ENCODE results near the gene ZNF791.

DNA sequence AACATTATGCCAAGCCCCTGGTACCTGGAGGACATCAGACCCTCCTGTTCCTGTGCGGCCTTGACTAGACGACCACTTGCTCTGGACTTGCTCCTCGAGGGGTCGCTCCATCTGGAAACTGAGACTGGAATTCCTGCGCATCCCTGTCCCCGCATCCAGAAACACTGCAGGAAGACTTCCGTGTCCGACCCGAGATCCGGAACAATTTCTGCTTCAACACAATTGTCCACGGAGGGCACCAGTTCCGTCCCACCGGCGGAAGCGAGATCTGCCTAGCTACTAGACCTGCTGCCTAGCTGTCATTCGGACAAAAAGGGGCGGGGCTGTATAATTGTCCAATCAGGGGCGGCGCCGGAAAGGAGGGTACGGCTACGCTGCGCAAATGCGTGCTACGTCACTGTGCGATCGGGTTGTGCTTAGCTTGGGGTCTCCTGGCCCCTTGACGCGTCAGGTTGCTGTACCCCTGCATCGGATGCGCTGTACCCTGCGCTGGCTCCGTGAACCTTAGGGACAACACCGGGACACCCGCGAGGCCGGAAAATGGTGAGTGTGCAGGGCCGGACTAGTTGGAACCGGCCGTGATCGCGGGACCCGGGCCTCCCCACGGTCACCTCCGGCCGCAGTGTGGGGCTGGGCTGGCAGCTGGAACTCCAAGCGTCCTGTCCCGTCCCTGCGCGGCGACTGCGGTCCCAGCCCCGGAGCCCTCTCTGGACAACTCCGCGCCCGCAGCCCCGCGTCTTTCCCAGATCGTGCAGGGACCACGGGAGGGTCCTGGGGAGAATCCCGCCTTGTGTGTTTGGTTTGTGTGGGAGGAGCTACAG lies at the start of gene ZNF791, which contains the start of gene ZNF490:
- TF ChIP-seq, protein P1, sequence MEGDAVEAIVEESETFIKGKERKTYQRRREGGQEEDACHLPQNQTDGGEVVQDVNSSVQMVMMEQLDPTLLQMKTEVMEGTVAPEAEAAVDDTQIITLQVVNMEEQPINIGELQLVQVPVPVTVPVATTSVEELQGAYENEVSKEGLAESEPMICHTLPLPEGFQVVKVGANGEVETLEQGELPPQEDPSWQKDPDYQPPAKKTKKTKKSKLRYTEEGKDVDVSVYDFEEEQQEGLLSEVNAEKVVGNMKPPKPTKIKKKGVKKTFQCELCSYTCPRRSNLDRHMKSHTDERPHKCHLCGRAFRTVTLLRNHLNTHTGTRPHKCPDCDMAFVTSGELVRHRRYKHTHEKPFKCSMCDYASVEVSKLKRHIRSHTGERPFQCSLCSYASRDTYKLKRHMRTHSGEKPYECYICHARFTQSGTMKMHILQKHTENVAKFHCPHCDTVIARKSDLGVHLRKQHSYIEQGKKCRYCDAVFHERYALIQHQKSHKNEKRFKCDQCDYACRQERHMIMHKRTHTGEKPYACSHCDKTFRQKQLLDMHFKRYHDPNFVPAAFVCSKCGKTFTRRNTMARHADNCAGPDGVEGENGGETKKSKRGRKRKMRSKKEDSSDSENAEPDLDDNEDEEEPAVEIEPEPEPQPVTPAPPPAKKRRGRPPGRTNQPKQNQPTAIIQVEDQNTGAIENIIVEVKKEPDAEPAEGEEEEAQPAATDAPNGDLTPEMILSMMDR (IDR thresholded peaks at IDR 0.05; ENCODE audit: low read depth, low read length, missing input control): no peak
- TF ChIP-seq TAF1 (conservative IDR thresholded peaks at IDR 0.05): peak; percentile 74
- TF ChIP-seq FOXA2 (IDR thresholded peaks at IDR 0.05): no peak
- TF ChIP-seq, protein P2, sequence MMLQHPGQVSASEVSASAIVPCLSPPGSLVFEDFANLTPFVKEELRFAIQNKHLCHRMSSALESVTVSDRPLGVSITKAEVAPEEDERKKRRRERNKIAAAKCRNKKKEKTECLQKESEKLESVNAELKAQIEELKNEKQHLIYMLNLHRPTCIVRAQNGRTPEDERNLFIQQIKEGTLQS (IDR thresholded peaks at IDR 0.05): no peak
- peak; percentile 60 for TF ChIP-seq YY1 (IDR thresholded peaks at IDR 0.05)
- TF ChIP-seq, protein P3, sequence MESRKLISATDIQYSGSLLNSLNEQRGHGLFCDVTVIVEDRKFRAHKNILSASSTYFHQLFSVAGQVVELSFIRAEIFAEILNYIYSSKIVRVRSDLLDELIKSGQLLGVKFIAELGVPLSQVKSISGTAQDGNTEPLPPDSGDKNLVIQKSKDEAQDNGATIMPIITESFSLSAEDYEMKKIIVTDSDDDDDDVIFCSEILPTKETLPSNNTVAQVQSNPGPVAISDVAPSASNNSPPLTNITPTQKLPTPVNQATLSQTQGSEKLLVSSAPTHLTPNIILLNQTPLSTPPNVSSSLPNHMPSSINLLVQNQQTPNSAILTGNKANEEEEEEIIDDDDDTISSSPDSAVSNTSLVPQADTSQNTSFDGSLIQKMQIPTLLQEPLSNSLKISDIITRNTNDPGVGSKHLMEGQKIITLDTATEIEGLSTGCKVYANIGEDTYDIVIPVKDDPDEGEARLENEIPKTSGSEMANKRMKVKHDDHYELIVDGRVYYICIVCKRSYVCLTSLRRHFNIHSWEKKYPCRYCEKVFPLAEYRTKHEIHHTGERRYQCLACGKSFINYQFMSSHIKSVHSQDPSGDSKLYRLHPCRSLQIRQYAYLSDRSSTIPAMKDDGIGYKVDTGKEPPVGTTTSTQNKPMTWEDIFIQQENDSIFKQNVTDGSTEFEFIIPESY (IDR thresholded peaks at IDR 0.05): peak; percentile 49
- TF ChIP-seq EGR1 (IDR thresholded peaks at IDR 0.05; ENCODE audit: low read depth in 2 of 2): peak in 1 of 2 donors; percentile 75
- peak; percentile 78 for TF ChIP-seq SP1 (IDR thresholded peaks at IDR 0.05)
- peak; percentile 89 to 96 for TF ChIP-seq GABPA (IDR thresholded peaks at IDR 0.05 in 1 of 2, conservative IDR thresholded peaks at IDR 0.05 in 1 of 2)
- peak; percentile 47 for TF ChIP-seq NR2F2 (IDR thresholded peaks at IDR 0.05)
- TF ChIP-seq, protein P4, sequence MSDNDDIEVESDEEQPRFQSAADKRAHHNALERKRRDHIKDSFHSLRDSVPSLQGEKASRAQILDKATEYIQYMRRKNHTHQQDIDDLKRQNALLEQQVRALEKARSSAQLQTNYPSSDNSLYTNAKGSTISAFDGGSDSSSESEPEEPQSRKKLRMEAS (IDR thresholded peaks at IDR 0.05): peak; percentile 69
